ENCODE results near the gene CYB5R3. TPM values are rescaled to one million over a fixed set of nuclear protein-coding genes. Genes with fewer than 3 reads are reported as not detected.
"Not testable (repeated sequence)": the region's sequence is repeated elsewhere in the genome, so short reads cannot be mapped to it uniquely, and the experiment has no call there.

CYB5R3 gene
- total RNA-seq, 1 donor from 2014 or later = 87.3 TPM

DNA sequence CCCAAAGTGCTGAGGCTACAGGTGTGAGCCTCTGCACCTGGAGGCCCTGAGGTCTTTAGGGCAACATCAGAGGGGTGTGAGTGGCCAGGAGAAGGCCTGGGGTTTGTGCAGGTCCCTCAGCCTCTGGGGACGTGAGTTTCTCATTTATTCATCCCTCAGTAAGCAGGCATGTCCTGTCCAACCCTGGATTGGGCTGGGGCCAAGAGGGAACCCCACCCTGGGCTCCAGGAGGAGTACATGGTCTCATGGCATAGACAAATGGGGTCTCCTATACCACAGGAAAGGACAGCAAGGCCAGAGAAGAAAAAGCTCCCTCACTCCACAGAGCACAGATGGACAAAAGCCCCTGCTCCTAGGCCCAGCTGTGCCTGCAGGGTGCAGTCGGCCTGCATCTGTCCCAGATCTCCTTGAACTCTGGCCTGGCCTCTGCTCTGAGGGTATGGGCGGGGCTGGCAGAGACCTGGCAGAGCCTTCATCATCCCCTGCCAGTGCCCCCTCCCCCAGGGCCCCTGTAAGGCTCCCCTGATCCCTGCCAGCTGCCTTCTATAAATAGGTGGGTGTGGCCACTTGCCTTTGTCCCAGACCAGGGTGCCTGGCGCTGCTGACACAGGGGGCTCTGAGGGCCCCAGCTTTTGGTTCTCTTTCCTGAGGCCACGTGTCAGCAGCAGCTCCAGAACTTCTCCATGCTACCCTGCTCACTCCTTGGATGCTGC, 36.9 kb upstream of the CYB5R3 start:
- H3K9me3 Mint-ChIP-seq = no peaks in the 10 kb centered on the region
- H3K27ac Mint-ChIP-seq = no peak overlapping the region
- intact Hi-C loops (cut with micrococcal nuclease) = no loop called here
- DNase-seq (ENCODE audit: low spot score) = no peak
- no peak overlapping the region for H3K4me3 Mint-ChIP-seq (ENCODE audit: low read depth)
- H3K36me3 Mint-ChIP-seq (ENCODE audit: low read depth) = no peaks in the 10 kb centered on the region
- no peaks in the 10 kb centered on the region for H3K4me1 Mint-ChIP-seq (ENCODE audit: low read depth)
- H3K27me3 Mint-ChIP-seq (ENCODE audit: low read depth) = no peaks in the 10 kb centered on the region

DNA sequence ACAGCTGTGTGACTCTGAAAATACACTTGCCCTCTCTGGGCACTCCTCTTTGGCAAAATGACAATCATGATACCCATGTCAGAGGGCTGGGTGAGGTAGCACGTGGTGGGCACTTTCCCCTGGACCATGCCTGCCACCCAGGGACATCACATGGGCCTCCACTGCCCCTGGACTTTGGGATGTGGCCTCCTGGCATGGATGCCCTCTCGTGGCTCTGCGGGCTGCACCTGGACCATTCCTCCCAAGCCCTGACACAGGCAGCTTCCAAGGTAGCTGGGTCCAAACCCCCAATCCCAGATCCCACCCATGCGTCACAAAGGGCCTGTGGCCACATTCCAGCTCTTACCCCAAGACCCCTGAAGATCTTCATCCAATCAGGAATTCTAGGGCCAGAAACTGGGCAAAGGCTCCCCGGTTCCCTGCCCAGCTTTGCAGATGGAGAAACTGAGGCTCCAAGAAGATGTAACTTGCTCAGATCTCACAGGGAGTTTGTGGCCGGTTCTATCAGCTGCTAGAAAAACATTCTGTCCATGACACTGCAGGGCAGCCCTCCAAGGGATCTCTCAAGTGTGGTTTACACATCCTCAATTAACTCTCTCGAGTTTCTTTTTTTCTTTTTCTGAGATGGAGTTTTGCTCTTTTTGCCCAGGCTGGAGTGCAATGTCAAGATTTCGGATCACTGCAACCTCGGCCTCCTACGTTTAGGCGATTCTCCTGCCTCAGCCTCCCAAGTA, 35.4 kb upstream of the CYB5R3 start:
- no peak overlapping the region for H3K4me3 Mint-ChIP-seq (ENCODE audit: low read depth)
- no peak overlapping the region for H3K27ac Mint-ChIP-seq
- H3K27me3 Mint-ChIP-seq (ENCODE audit: low read depth) = peaks cover 2% of the 10 kb centered on the region
- H3K4me1 Mint-ChIP-seq (ENCODE audit: low read depth) = no peaks in the 10 kb centered on the region
- H3K9me3 Mint-ChIP-seq = no peaks in the 10 kb centered on the region
- intact Hi-C loops (cut with micrococcal nuclease) = no loop called here
- no peaks in the 10 kb centered on the region for H3K36me3 Mint-ChIP-seq (ENCODE audit: low read depth)
- no peak for DNase-seq (ENCODE audit: low spot score)

DNA sequence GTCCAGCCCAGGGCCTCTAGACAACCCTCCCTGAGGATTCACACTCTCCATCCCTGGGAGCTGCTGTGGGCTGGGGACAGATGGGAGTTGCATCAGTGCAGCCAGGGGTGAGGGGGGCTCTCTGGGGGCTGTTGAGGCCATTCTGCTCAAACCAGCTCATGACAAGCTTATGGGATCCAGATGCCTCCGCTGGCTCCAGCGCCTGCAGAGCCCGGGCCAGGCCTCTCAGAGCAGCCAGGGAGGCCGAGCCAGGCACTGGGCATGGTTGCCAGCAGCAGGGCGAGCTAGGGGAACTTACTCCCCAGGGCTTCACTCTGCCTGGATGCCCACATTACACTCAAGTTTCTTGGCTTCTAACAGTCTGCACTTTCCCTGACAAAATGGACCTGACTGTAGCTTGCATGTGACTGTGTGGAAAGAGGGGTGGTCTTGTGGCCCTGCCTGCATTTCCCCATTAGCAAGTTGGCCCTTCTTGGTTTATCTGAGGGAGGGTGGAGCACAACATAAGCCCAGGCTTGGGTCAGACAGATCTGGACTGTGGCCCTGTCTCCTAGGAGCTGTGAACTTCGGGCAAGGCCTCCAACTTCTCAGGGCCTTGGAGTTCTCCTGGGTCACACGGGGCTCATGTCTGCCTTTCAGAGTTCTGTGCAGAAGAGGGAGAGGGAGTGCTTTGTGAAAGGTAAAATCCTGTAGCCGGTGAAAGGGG, 34.5 kb upstream of the CYB5R3 start:
- H3K27ac Mint-ChIP-seq = no peak overlapping the region
- no peaks in the 10 kb centered on the region for H3K36me3 Mint-ChIP-seq (ENCODE audit: low read depth)
- no peaks in the 10 kb centered on the region for H3K4me1 Mint-ChIP-seq (ENCODE audit: low read depth)
- intact Hi-C loops (cut with micrococcal nuclease) = no loop called here
- H3K27me3 Mint-ChIP-seq (ENCODE audit: low read depth) = peaks cover 2% of the 10 kb centered on the region
- H3K4me3 Mint-ChIP-seq (ENCODE audit: low read depth) = no peak overlapping the region
- no peak for DNase-seq (ENCODE audit: low spot score)
- H3K9me3 Mint-ChIP-seq = peaks cover 2% of the 10 kb centered on the region

DNA sequence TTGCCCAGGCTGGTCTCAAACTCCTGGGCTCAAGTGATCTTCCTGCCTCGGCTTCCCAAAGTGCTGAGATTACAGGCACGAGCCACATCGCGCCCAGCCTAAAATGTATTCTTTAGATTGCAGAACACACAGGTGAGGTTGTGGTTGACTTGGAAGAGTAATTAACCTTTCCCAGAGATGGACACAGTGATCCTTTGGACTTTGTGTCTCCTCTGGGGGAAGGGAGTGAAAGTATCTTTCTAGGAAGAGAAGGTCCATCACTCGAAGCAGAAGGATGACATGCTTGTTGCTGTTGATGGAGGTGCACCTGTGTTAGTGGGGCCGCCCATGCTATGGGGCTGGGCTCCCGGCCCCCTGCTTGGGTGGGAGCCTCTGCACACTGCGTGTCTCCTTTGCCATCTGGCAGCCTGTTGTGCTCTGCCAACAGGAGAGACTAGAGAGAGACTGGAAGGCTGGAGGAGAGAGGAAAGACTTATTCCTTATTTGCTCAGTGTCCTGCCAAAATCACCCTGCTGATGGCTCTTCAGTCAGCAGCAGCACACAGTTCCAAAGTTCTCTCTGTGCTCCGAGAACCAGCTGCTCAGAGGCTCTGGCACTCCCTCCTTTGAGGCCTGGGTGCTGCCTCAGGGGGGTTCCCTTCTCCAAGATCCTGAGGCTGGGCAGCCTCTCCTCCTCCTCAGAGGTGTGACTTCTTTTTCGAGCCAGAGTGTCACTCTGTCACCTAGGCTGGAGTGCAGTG, 33.1 kb upstream of the CYB5R3 start:
- Mint-ChIP-seq H3K4me3 (ENCODE audit: low read depth) (no peak overlapping the region), H3K27me3 (ENCODE audit: low read depth) (peaks cover 2% of the 10 kb centered on the region), H3K36me3 (ENCODE audit: low read depth) (no peaks in the 10 kb centered on the region), H3K9me3 (peaks cover 10% of the 10 kb centered on the region), H3K27ac (no peak overlapping the region), H3K4me1 (ENCODE audit: low read depth) (no peaks in the 10 kb centered on the region)
- intact Hi-C loops (cut with micrococcal nuclease) = no loop called here
- no peak for DNase-seq (ENCODE audit: low spot score)

DNA sequence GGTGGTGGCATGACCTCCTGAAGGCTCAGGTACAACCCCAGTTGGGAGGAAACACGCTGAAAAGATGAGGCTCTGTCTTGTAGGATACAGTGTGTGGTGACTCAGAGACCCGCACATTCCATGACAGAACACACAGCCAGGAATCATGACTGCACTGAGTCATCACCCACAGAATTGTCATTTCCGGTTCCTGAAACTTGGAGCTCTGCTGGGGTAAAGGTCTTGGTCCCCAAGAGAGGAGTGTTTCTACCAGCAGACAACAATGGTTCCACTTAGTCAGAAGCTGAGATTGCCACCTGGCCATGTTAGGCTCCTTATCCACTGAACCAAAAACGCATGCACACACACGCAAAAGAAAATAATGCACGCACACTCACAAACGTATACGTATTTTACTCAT, 31.5 kb upstream of the CYB5R3 start:
- no peaks in the 10 kb centered on the region for H3K36me3 Mint-ChIP-seq (ENCODE audit: low read depth)
- H3K27me3 Mint-ChIP-seq (ENCODE audit: low read depth) = peaks cover 2% of the 10 kb centered on the region
- peaks cover 10% of the 10 kb centered on the region for H3K9me3 Mint-ChIP-seq
- H3K27ac Mint-ChIP-seq = no peak overlapping the region
- H3K4me1 Mint-ChIP-seq (ENCODE audit: low read depth) = no peaks in the 10 kb centered on the region
- no peak overlapping the region for H3K4me3 Mint-ChIP-seq (ENCODE audit: low read depth)
- intact Hi-C loops (cut with micrococcal nuclease) = no loop called here
- no peak for DNase-seq (ENCODE audit: low spot score)

DNA sequence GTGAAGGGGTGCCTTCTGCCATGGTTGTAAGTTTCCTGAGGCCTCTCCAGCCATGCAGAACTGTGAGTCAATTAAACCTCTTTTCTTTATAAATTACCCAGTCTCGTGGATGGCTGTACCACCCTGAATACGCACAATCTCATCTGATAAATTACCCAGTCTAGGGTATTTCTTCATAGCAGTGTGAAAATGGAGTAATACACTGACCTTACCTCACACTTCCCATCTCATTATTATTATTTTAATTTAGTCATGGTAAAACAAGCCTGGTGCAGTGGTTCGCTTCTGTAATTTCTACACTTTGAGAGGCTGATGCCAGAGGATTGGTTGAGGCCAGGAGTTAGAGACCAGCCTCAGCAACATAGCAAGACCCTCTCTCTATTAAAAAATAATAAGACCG, 30.5 kb upstream of the CYB5R3 start:
- intact Hi-C loops (cut with micrococcal nuclease) = no loop called here

DNA sequence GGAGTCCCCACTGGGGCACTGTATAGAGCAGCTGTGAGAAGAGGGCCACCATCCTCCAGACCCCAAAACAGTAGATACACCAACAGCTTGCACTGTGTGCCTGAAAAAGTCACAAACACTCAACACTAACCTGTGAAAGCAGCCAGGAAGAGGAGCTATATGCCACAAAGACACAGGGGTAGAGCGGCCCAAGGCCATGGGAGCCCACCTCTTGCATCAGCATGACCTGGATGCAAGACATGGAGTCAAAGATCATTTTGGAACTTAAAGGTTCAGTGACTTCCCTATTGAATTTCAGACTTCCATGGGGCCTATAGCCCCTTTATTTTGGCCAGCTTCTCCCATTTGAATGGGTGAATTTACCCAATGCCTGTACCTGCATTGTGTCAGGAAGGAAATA, 29.7 kb upstream of the CYB5R3 start:
- no peak overlapping the region for H3K27ac Mint-ChIP-seq

More for the DNA sequence above, 30.5 kb upstream of the CYB5R3 start:
- no peak overlapping the region for H3K4me3 Mint-ChIP-seq (ENCODE audit: low read depth)
- no peaks in the 10 kb centered on the region for H3K4me1 Mint-ChIP-seq (ENCODE audit: low read depth)
- H3K27me3 Mint-ChIP-seq (ENCODE audit: low read depth) = peaks cover 2% of the 10 kb centered on the region
- peaks cover 10% of the 10 kb centered on the region for H3K9me3 Mint-ChIP-seq
- no peaks in the 10 kb centered on the region for H3K36me3 Mint-ChIP-seq (ENCODE audit: low read depth)
- no peak overlapping the region for H3K27ac Mint-ChIP-seq
- DNase-seq (ENCODE audit: low spot score) = no peak

GRCh38 chr22:42677936-42678335, 28.7 kb upstream of the CYB5R3 start:
- H3K4me3 Mint-ChIP-seq (ENCODE audit: low read depth); H3K27ac Mint-ChIP-seq; intact Hi-C loops (cut with micrococcal nuclease); H3K4me1 Mint-ChIP-seq (ENCODE audit: low read depth); H3K36me3 Mint-ChIP-seq (ENCODE audit: low read depth); H3K27me3 Mint-ChIP-seq (ENCODE audit: low read depth); DNase-seq (ENCODE audit: low spot score): not testable (repeated sequence)
- H3K9me3 Mint-ChIP-seq = peaks cover 10% of the 10 kb centered on the region

More for the DNA sequence above, 29.7 kb upstream of the CYB5R3 start:
- Mint-ChIP-seq H3K9me3 (peaks cover 10% of the 10 kb centered on the region), H3K27me3 (ENCODE audit: low read depth) (peaks cover 2% of the 10 kb centered on the region), H3K36me3 (ENCODE audit: low read depth) (no peaks in the 10 kb centered on the region), H3K4me1 (ENCODE audit: low read depth) (no peaks in the 10 kb centered on the region), H3K4me3 (ENCODE audit: low read depth) (no peak overlapping the region)
- DNase-seq (ENCODE audit: low spot score) = no peak
- intact Hi-C loops (cut with micrococcal nuclease) = no loop called here

GRCh38 chr22:42676059-42676607, 26.9 kb upstream of the CYB5R3 start:
- no peak overlapping the region for H3K27ac Mint-ChIP-seq
- intact Hi-C loops (cut with micrococcal nuclease) = no loop called here
- H3K27me3 Mint-ChIP-seq (ENCODE audit: low read depth) = peaks cover 2% of the 10 kb centered on the region
- H3K36me3 Mint-ChIP-seq (ENCODE audit: low read depth) = no peaks in the 10 kb centered on the region
- peaks cover 10% of the 10 kb centered on the region for H3K9me3 Mint-ChIP-seq
- no peak overlapping the region for H3K4me3 Mint-ChIP-seq (ENCODE audit: low read depth)
- no peak for DNase-seq (ENCODE audit: low spot score)
- H3K4me1 Mint-ChIP-seq (ENCODE audit: low read depth) = peaks cover 4% of the 10 kb centered on the region

GRCh38 chr22:42673898-42674401, 24.8 kb upstream of the CYB5R3 start:
- peaks cover 10% of the 10 kb centered on the region for H3K9me3 Mint-ChIP-seq
- H3K36me3 Mint-ChIP-seq (ENCODE audit: low read depth) = no peaks in the 10 kb centered on the region
- H3K27ac Mint-ChIP-seq = no peak overlapping the region
- H3K27me3 Mint-ChIP-seq (ENCODE audit: low read depth) = no peaks in the 10 kb centered on the region
- H3K4me3 Mint-ChIP-seq (ENCODE audit: low read depth) = no peak overlapping the region
- peaks cover 9% of the 10 kb centered on the region for H3K4me1 Mint-ChIP-seq (ENCODE audit: low read depth)
- no peak for DNase-seq (ENCODE audit: low spot score)
- intact Hi-C loops (cut with micrococcal nuclease) = no loop called here

DNA sequence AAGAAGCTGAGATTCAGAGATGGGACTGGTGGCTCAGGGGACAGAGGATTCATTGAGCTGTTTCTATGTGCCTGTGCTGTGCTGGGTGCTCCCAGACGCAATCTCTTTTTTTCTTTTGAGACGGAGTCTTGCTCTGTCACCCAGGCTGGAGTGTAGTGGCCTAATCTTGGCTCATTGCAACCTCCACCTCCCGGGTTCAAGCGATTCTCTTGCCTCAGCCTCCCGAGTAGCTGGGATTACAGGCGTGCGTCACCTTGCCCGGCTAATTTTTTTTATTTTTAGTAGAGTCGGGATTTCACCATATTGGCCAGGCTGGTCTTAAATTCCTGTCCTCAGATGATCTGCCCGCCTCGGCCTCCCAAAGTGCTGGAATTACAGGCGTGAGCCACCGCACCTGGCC, 23.9 kb upstream of the CYB5R3 start:
- intact Hi-C loops (cut with micrococcal nuclease); H3K4me1 Mint-ChIP-seq (ENCODE audit: low read depth); H3K36me3 Mint-ChIP-seq (ENCODE audit: low read depth): not testable (repeated sequence)

DNA sequence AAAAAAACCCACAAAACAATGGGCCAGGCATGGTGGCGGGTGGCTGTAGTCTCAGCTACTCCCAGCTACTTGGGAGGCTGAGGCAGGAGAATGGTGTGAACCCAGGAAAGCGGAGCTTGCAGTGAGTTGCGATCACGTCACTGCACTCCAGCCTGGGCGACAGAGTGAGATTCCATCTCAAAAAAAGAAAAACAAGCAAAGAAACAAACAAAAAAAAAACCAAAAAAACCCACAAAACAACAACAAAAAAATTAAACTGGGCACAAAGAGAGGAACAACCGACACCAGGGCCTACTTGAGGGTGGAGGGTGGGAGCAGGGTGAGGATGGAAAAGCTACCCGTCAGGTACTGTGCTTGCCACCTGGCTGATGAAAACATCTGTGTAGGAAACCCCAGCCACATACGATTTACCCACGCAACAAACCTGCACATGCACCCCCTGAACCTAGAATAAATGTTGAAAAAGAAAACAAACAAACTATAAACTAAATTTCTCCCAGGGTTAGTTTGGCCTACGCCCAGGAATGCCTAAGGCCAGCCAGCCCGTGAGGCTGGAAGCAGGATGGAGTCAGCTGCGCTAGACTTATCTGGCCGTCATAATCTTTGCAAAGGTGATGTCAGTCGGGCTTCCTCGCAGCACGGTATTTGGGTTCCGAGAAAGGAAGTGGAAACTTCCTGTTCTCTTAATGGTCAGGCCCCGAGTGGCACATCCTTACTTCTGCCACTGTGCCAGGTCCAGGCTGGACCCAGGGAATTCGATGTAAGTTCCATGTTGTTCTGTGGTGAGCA, 21.9 kb upstream of the CYB5R3 start:
- peaks cover 9% of the 10 kb centered on the region for H3K4me1 Mint-ChIP-seq (ENCODE audit: low read depth)
- H3K36me3 Mint-ChIP-seq (ENCODE audit: low read depth) = no peaks in the 10 kb centered on the region
- no peaks in the 10 kb centered on the region for H3K9me3 Mint-ChIP-seq
- intact Hi-C loops (cut with micrococcal nuclease) = no loop called here
- H3K27me3 Mint-ChIP-seq (ENCODE audit: low read depth) = no peaks in the 10 kb centered on the region
- no peak for DNase-seq (ENCODE audit: low spot score)
- H3K27ac Mint-ChIP-seq = no peak overlapping the region
- no peak overlapping the region for H3K4me3 Mint-ChIP-seq (ENCODE audit: low read depth)

More for the DNA sequence above, 23.9 kb upstream of the CYB5R3 start:
- DNase-seq (ENCODE audit: low spot score); H3K27me3 Mint-ChIP-seq (ENCODE audit: low read depth); H3K9me3 Mint-ChIP-seq; H3K27ac Mint-ChIP-seq; H3K4me3 Mint-ChIP-seq (ENCODE audit: low read depth): not testable (repeated sequence)

All from activated T-helper 2 cell treated with anti-CD3 and anti-CD28 coated beads, Interferon-gamma antibody, Interleukin-2, Interleukin-4, amounts not matched to agents 10 μg/mL and 5 μg/mL and 100 μg/mL, durations not matched to agents 14 hours and 24 hours and 36 hours (primary cell).